ENCODE data around the gene IDH3G.
"Not testable (repeated sequence)": the region's sequence is repeated elsewhere in the genome, so short reads cannot be mapped to it uniquely, and the experiment has no call there.

Gene IDH3G

GRCh38 chrX:153771415-153772315 lies 22.5 kb downstream of the IDH3G start:
- FAIRE-seq = no peak

- no peak for FAIRE-seq
These were observed 23.4 kb downstream of the IDH3G start for GRCh38 chrX:153770601-153771414.

- no peak for FAIRE-seq
These were observed 24.1 kb downstream of the IDH3G start for GRCh38 chrX:153769865-153770600.

DNA sequence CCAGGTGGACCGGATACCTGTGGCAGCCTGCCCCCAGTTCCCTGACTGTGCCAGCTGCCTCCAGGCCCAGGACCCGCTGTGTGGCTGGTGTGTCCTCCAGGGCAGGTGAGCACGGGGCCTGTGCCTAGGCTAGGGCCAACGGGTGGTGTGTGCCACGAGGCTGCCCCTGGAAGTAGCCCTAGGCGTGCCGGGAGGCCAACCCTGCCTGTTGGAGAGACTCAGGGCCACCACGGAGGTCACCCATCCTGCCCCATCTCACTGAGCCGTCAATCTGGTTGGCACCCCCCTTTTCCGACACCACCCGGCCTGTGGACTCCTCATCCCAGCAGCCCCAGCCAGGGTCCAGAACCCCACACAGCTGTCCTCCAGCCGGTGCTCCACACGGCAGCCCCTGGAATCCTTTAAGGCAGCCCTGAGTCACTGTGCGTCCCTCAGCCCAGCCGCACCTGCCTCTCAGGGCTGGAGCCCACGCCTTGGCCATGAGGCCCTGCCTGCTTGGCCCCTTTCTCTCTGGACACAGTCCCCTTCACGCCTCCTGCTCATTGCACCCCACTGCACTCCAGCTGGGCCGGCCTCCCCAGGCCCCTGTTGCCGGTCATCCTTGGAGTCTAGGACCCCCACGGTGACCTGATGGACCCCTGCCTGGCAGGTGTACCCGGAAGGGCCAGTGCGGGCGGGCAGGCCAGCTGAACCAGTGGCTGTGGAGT lies 24.9 kb downstream of the IDH3G start:
- FAIRE-seq = no peak

- FAIRE-seq = no peak
These were observed 25.6 kb downstream of the IDH3G start for GRCh38 chrX:153768311-153769157.

DNA sequence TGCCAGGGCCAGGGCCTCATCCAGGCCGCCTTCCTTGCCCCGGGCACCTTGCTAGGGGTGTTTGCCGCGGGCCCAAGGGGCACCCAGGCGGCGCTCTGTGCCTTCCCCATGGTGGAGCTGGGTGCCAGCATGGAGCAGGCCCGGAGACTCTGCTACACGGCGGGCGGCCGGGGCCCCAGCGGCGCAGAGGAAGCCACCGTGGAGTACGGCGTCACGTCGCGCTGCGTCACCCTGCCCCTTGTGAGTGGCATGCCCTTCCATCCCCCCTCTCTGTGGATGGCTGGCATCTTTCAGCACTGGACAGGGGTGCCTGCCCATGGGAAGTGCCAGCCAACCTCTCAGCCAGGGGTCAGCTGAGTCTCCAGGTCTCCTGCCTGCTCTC lies 26.5 kb downstream of the IDH3G start:
- FAIRE-seq = no peak

DNA sequence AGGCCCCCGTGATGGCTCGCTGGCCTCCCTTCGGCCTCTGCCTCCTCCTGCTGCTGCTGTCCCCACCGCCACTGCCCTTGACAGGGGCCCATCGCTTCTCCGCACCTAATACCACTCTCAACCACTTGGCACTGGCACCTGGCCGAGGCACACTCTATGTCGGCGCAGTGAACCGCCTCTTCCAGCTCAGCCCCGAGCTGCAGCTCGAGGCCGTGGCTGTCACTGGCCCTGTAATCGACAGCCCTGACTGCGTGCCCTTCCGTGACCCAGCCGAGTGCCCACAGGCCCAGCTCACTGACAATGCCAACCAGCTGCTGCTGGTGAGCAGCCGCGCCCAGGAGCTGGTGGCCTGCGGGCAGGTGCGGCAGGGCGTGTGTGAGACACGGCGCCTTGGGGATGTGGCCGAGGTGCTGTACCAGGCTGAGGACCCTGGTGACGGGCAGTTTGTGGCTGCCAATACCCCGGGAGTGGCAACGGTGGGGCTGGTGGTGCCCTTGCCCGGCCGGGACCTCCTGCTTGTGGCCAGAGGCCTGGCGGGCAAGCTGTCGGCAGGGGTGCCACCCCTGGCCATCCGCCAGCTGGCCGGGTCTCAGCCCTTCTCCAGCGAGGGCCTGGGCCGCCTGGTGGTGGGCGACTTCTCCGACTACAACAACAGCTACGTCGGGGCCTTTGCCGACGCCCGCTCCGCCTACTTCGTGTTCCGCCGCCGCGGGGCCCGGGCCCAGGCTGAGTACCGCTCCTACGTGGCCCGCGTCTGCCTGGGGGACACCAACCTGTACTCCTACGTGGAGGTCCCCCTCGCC lies 27.1 kb downstream of the IDH3G start:
- FAIRE-seq = no peak

GRCh38 chrX:153766098-153766817 lies 27.9 kb downstream of the IDH3G start:
- no peak for FAIRE-seq

DNA sequence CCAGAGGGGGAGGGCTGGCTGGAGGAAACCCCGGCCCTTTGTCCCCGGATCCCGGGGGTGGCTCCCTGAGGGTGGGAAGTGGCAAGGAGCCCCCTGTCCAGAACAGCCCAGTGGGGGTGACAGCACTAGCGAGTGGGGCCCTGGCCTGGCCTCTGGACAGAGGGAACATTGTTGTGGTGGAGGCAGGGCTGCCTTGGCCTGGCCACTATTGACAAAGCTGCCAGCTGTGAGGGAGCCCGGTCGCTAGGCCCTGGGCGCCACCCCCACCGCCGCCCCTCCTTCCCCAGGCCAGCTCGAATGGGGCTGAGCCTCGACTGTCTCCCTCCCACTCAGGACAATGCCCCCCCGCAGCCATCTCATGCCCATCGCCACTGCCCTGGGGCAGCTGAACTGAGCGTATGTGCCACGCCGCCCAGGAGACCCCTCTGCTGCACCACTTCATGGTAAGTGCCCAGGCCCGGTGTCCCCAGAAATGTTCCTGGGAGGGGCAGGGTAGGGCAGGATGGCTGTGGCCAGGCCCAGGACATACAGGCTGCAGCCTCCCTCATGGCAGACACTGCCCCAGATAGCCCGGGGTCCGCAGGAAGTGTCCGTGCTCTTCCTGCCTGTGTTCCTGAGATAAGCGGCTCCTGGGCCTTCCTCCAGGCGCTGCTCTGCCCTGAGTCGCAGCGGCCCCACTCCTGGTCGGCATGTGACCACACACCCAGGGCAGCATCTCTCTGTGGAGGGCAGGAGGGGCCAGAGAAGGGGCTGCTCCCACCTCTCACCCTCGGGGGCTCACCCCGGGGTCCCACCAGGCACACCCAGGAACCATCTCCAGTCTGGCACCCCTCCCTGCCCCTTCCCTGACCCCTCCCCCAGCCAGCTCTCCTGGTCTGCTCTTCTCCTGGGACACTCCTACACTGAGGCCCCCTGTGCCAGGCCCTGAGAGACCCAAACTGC lies 28.8 kb downstream of the IDH3G start:
- FAIRE-seq = no peak

DNA sequence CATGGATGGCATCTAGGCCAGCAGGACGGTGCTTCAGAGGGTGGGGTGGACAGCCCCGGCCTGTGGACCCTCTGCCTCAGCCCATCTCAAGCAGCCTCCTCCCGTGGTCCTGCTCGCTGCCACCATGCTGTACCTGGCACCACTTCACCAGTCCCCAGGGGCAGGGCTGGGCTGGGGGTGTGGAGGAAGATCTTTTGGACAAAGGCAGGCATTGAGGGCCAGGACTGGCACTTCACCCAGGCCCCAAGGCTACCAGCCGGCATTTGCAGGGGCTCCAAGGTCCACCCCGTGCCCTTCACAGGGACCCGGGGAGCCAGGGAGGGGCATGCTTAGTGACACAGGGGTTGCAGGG lies 29.4 kb downstream of the IDH3G start:
- no peak for FAIRE-seq

DNA sequence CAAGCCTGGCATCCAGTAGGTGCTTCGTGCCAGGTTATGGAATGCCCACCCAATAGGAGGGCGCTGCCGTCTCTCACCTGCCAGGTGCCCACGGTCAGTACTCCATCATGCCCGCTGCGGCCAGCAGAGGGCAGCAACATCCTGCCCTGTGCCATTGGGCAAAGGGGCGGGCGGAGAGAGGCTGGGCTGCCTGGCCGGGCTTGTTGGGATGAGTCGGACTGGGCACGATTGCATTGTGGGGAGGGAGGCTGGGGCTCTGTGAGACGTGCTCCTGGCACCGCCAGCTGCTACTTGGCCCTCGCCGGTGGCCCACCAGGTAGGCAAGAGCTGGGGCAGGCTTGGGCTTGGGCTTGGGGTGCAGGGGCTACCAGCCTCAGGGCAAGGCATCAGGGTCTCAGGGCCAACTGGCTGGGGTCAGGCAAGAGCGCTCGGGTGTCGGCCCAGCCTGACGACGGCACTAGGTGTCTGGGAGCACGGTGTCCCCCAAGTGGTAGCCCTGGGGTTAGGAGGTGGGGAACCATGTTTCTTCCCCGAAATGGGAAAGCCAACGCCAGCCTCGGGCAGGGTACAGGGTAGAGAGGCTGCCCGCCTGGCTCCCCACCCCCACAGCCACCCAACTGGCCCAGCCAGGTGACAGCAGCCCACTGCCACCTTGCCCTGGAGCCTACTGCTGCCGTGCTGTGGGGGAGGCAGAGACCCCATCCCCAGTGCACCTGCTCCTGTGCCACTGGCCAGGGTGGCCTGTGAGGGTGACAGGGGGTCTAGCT lies 30.0 kb downstream of the IDH3G start, which contains the start of gene PLXNB3:
PLXNB3 (plus strand) TSS at position 261 of the 767 bp plus-strand sequence. CDS start 1,287 bp downstream, outside the sequence.
- no peak for FAIRE-seq

DNA sequence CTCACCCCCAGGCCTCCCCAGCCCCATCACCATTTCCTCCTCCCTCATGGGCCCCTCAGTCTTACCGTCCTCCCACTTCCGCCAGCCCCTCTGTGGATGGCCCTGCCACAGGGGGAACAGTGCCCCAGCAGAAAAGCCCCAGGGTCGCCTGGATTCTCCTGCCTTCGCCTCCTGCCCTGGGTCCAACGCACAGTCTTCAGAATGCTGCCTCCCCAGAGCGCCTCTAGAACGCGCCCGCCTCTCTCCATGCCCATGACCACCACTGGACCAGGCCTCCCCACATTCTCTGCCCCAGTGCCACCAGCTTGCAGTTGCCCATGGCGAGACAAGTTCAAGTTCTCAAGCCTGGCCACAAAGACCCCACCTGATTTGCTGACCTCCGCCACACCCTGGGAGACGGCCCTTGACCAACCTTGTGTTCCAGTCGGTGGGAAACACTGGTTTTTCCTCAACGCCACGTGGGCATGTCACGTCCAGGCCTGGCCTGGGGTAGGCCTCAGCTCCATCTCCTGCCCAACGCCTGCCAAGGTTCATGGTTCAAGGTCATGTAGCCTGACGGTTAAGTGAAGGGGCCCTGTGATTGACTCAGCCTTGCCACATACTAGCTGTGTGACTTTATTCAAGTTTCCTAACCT lies 30.8 kb downstream of the IDH3G start:
- no peak for FAIRE-seq

- no peak for FAIRE-seq
These were observed 31.5 kb downstream of the IDH3G start for GRCh38 chrX:153762626-153763173.

- no peak for FAIRE-seq
These were observed 32.3 kb downstream of the IDH3G start for GRCh38 chrX:153761863-153762262.

GRCh38 chrX:153755136-153755535 lies 39.0 kb downstream of the IDH3G start:
- no peak for FAIRE-seq

GRCh38 chrX:153750127-153750774 lies 43.9 kb downstream of the IDH3G start:
- no peak for FAIRE-seq

- FAIRE-seq = not testable (repeated sequence)
These were observed 45.2 kb downstream of the IDH3G start for GRCh38 chrX:153749017-153749416.
